Thoracic aorta (tissue), 2 donors: ENCODE results near the gene TMED1. TPM values are rescaled to one million over a fixed set of nuclear protein-coding genes. Genes with fewer than 3 reads are reported as not detected.

Experiments used
- ATAC-seq: fragments of 150-250 bp; one replicate; pipeline ENCODE4 v1.8.0; 2017; ENCODE audit warnings: low read depth; ENCODE audit not compliant: insufficient number of reproducible peaks, low FRiP score
- DNase-seq: peaks from one replicate; pipeline ENCODE4 v3.0.0-alpha.2; 2020; ENCODE audit warnings: low spot score
- H3K27ac ChIP-seq, 2 donors: fragments of 200-600 bp; sonication (generic); 1 replicate in 1 of 2; 2 replicates in 1 of 2; pipeline ENCODE4 v1.5.1; 2016; ENCODE audit warnings: mild to moderate bottlenecking in 2 of 2, moderate library complexity in 2 of 2
- H3K27me3 ChIP-seq: fragments of 200-600 bp; sonication (generic); replicated peaks from 2 replicates; pipeline ENCODE4 v1.6.0; 2016; ENCODE audit warnings: mild to moderate bottlenecking; ENCODE audit not compliant: insufficient read depth
- H3K36me3 ChIP-seq: fragments of 200-600 bp; sonication (generic); one replicate; pipeline ENCODE4 v1.5.1; 2016
- H3K4me1 ChIP-seq, 2 donors: fragments of 200-600 bp; sonication (generic); 1 replicate in 1 of 2; 2 replicates in 1 of 2; pipeline versions ENCODE4 v1.5.1 to v1.6.0; 2016; ENCODE audit warnings: low read depth in 2 of 2, mild to moderate bottlenecking in 1 of 2; ENCODE audit not compliant: control insufficient read depth in 1 of 2
- H3K4me3 ChIP-seq: fragments of 200-600 bp; sonication (generic); 2 replicates; pipeline ENCODE4 v1.5.1; 2016; ENCODE audit warnings: mild to moderate bottlenecking
- H3K9me3 ChIP-seq: fragments of 200-600 bp; sonication (generic); 2 replicates; pipeline ENCODE4 v1.5.1; 2016
- CTCF ChIP-seq: fragments of 200-600 bp; sonication (generic); IDR thresholded peaks from one replicate; pipeline ENCODE4 v1.5.1; 2019; ENCODE audit warnings: antibody characterized with exemption
- total RNA-seq, 2 donors: library from RNA; depleted of rRNA; stranded (reverse); fragments of >200 nt; gene quantifications; one replicate each; pipeline versions ENCODE4 v1.1.0 to v1.2.3, GENCODE V29; 2016

TMED1 gene
- total RNA-seq, 2 donors from 2014 or later, result 19.4 to 22.4 TPM

GRCh38 chr19:10805758-10806247 is 30.2 kb downstream of the TMED1 start:
- ATAC-seq (no peak), DNase-seq (no peak)
- no peaks in the 10 kb centered on the region for H3K9me3 ChIP-seq
- no peak for TF ChIP-seq CTCF
- no peaks in the 10 kb centered on the region for H3K4me1 ChIP-seq
- H3K27ac ChIP-seq, result no peak overlapping the region
- no peaks in the 10 kb centered on the region for H3K27me3 ChIP-seq
- peaks cover 36% of the 10 kb centered on the region for H3K36me3 ChIP-seq
- no peak overlapping the region for H3K4me3 ChIP-seq

- ATAC-seq (no peak), DNase-seq (no peak)
- no peak for TF ChIP-seq CTCF
- no peak overlapping the region for H3K4me3 ChIP-seq
- H3K4me1 ChIP-seq, result no peaks in the 10 kb centered on the region
- no peaks in the 10 kb centered on the region for H3K9me3 ChIP-seq
- H3K27ac ChIP-seq, result no peak overlapping the region
- H3K36me3 ChIP-seq, result peaks cover 40% of the 10 kb centered on the region
- H3K27me3 ChIP-seq, result no peaks in the 10 kb centered on the region
These were observed 30.8 kb downstream of the TMED1 start for GRCh38 chr19:10805065-10805757.

GRCh38 chr19:10803252-10803651 is 32.8 kb downstream of the TMED1 start:
- ATAC-seq, result no peak
- DNase-seq, result no peak
- H3K9me3 ChIP-seq, result no peaks in the 10 kb centered on the region
- no peaks in the 10 kb centered on the region for H3K4me1 ChIP-seq
- no peak for TF ChIP-seq CTCF
- H3K36me3 ChIP-seq, result peaks cover 47% of the 10 kb centered on the region
- no peaks in the 10 kb centered on the region for H3K27me3 ChIP-seq
- no peak overlapping the region for H3K4me3 ChIP-seq
- no peak overlapping the region for H3K27ac ChIP-seq

GRCh38 chr19:10802479-10802878 is 33.5 kb downstream of the TMED1 start:
- H3K4me1 ChIP-seq, result no peaks in the 10 kb centered on the region
- DNase-seq, result no peak
- H3K27ac ChIP-seq, result no peak overlapping the region
- H3K9me3 ChIP-seq, result no peaks in the 10 kb centered on the region
- peaks cover 50% of the 10 kb centered on the region for H3K36me3 ChIP-seq
- no peak for ATAC-seq
- H3K4me3 ChIP-seq, result no peak overlapping the region
- no peaks in the 10 kb centered on the region for H3K27me3 ChIP-seq
- no peak for TF ChIP-seq CTCF

GRCh38 chr19:10800488-10800887 is 35.5 kb downstream of the TMED1 start:
- Histone ChIP-seq H3K27ac (no peak overlapping the region), H3K4me3 (no peak overlapping the region), H3K27me3 (no peaks in the 10 kb centered on the region), H3K9me3 (no peaks in the 10 kb centered on the region), H3K4me1 (no peaks in the 10 kb centered on the region), H3K36me3 (peaks cover 52% of the 10 kb centered on the region)
- TF ChIP-seq CTCF, result no peak
- ATAC-seq (no peak), DNase-seq (no peak)
